Measurements from ENCODE around the gene PPP6R3. TPM values are rescaled to one million over a fixed set of nuclear protein-coding genes. Genes with fewer than 3 reads are reported as not detected.
A peak's percentile ranks its signal among the peaks of the same experiment; 100 is the strongest.

PPP6R3 gene
- total and polyA plus RNA-seq, 2 of the 13 experiments (the other 11 are each of a cell fraction or from before 2014, with no cell fraction given): 41.2 to 83.4 TPM

GRCh38 chr11:68449951-68450350, 10.6 kb upstream of the PPP6R3 start:
- Histone ChIP-seq H2AFZ (ENCODE audit: low read length) (no peak overlapping the region), H3K9me3 (ENCODE audit: low read length) (no peaks in the 10 kb centered on the region), H3K9ac (ENCODE audit: insufficient read depth, low read depth, low read length) (no peak overlapping the region), H4K20me1 (ENCODE audit: insufficient read depth, low read length) (peaks cover 7% of the 10 kb centered on the region; the same call in 1 of the 2 replicates), H3K4me3 (replicated peaks in 1 of 3; ENCODE audit: insufficient read depth in 1 of 3, low read depth in 2 of 3, low read length in 3 of 3) (no peak overlapping the region), H3K4me1 (ENCODE audit: insufficient read depth, low read length) (peaks cover 4% of the 10 kb centered on the region), H3K79me2 (ENCODE audit: insufficient read depth, low read length) (no peaks in the 10 kb centered on the region), H3K36me3 (replicated peaks in 1 of 2; ENCODE audit: control insufficient read depth in 1 of 2, insufficient read depth in 2 of 2, low read length in 2 of 2) (peaks cover 12 to 34% of the 10 kb centered on the region in 2 experiments; a peak in 4 of 5 replicates), H3K27ac (ENCODE audit: extremely low read length, insufficient read depth, low read length) (no peak overlapping the region), H3K27me3 (ENCODE audit: control insufficient read depth in 1 of 2, insufficient read depth in 2 of 2, low read length in 2 of 2) (no peaks in the 10 kb centered on the region), H3K4me2 (ENCODE audit: low read depth, low read length) (no peak overlapping the region)
- 98% methylated on average over 8 of the region's 11 CpGs for WGBS (ENCODE audit: low lambda C conversion rate)
- intact Hi-C loops (cut with micrococcal nuclease; ENCODE audit: unreplicated experiment): no loop called here
- CTCF ChIA-PET (ENCODE audit: low intra/inter-chr PET ratio, low total read pairs): no interaction called here
- DNase-seq (ENCODE audit: low spot score) (no peak), FAIRE-seq (no peak), ATAC-seq (no peak)
- in situ Hi-C loops (cut with HindIII; ENCODE audit: extremely low pct_ligation_motif_present, low pct_unique_long_range_greater_than_20kb): loop anchor here (5.0 kb wide), 1 partner anchor 193 kb away; no protein-coding TSS in a partner anchor
- POLR2A ChIA-PET: no interaction called here
- BruUV-seq (replicated peaks): no TSS peak
- TF ChIP-seq TFDP2 (CRISPR knock-in tag; IDR thresholded peaks at IDR 0.05): no peak
- TF ChIP-seq RBM22 (optimal IDR thresholded peaks at IDR 0.05; ENCODE audit: low read length): peak; percentile 13
- TF ChIP-seq ZNF230 (CRISPR knock-in tag; IDR thresholded peaks at IDR 0.05): no peak
- TF ChIP-seq HIVEP1 (CRISPR knock-in tag; IDR thresholded peaks at IDR 0.05): no peak
- TF ChIP-seq ZZZ3 (CRISPR knock-in tag; IDR thresholded peaks at IDR 0.05; ENCODE audit: borderline replicate concordance): no peak
- no peak for TF ChIP-seq ZNF256 (CRISPR knock-in tag; conservative IDR thresholded peaks at IDR 0.05)
- TF ChIP-seq PRDM10 (CRISPR knock-in tag; IDR thresholded peaks at IDR 0.05; ENCODE audit: low read depth): no peak
- no peak for TF ChIP-seq HNRNPL (IDR thresholded peaks at IDR 0.05; ENCODE audit: low read depth, low read length)
- TF ChIP-seq ZNF781 (CRISPR knock-in tag; IDR thresholded peaks at IDR 0.05; ENCODE audit: borderline replicate concordance, not compliant biosample characterization): no peak
- TF ChIP-seq SAFB2 (CRISPR knock-in tag; IDR thresholded peaks at IDR 0.05; ENCODE audit: borderline replicate concordance, low read depth): no peak
- no peak for TF ChIP-seq ZNF44 (CRISPR knock-in tag; IDR thresholded peaks at IDR 0.05)
- no peak for TF ChIP-seq TARDBP (CRISPR knock-in tag; IDR thresholded peaks at IDR 0.05)
- TF ChIP-seq ZNF629 (CRISPR knock-in tag; conservative IDR thresholded peaks at IDR 0.05): no peak
- no peak for TF ChIP-seq ETV5 (CRISPR knock-in tag; IDR thresholded peaks at IDR 0.05; ENCODE audit: borderline replicate concordance)
- no peak for TF ChIP-seq ZNF34 (CRISPR knock-in tag; IDR thresholded peaks at IDR 0.05; ENCODE audit: borderline replicate concordance)
- TF ChIP-seq ZBTB14 (CRISPR knock-in tag; IDR thresholded peaks at IDR 0.05): no peak
- TF ChIP-seq E2F1 (CRISPR knock-in tag; IDR thresholded peaks at IDR 0.05): no peak
